Testis (tissue), 3 donors: ENCODE results near the gene YOD1. TPM values are rescaled to one million over a fixed set of nuclear protein-coding genes. Genes with fewer than 3 reads are reported as not detected.

Experiments
- DNase-seq: peaks from one replicate; pipeline ENCODE4 v3.0.0-alpha.2; 2019
- H3K27ac ChIP-seq, 2 donors: fragments of 200-600 bp; sonication (generic); one replicate each; pipeline ENCODE4 v1.5.1; 2019
- H3K27me3 ChIP-seq: fragments of 200-600 bp; sonication (generic); one replicate; pipeline ENCODE4 v1.5.1; 2019
- H3K36me3 ChIP-seq: fragments of 200-600 bp; sonication (generic); one replicate; pipeline ENCODE4 v1.5.1; 2017; ENCODE audit warnings: low read depth; ENCODE audit errors: missing control alignments
- H3K4me1 ChIP-seq: fragments of 200-600 bp; sonication (generic); one replicate; pipeline ENCODE4 v1.5.1; 2019
- H3K4me3 ChIP-seq, 2 donors: fragments of 200-600 bp; sonication (generic); one replicate each; pipeline ENCODE4 v1.5.1; 2017 to 2019
- H3K9me3 ChIP-seq: fragments of 200-600 bp; sonication (generic); one replicate; pipeline ENCODE4 v1.5.1; 2017
- POLR2A ChIP-seq: fragments of 450-650 bp; IDR thresholded peaks from one replicate; pipeline ENCODE4 v1.6.1; 2017; ENCODE audit warnings: antibody characterized with exemption, mild to moderate bottlenecking, moderate library complexity
- WGBS, 2 donors: methylation state at CpG; one replicate each; pipeline ENCODE4 v1.1.5; 2018; 5-methylcytosine and 5-hydroxymethylcytosine counted together
- intact Hi-C: fragments of 100-400 bp; cut with DNase I; formaldehyde crosslinking; loops from one replicate; pipeline ENCODE4 v1.15.1; 2023; ENCODE audit warnings: low total_unique reads
- polyA plus RNA-seq: library from polyadenylated mRNA; stranded (reverse); fragments of 350-450 nt; fragmentation: Illumina TruSeq; extraction: RNeasy Lipid Tissue Mini Kit (QIAGEN cat#74804); gene quantifications from one replicate; pipeline ENCODE4 v1.2.3, GENCODE V29; 2014; ENCODE audit warnings: low read depth, low replicate concordance; ENCODE audit not compliant: insufficient read depth
- total RNA-seq, 2 donors: library from RNA; depleted of rRNA; stranded (reverse); fragments of >200 nt; gene quantifications; one replicate each; pipeline ENCODE4 v1.2.3, GENCODE V29; 2016
- TF ChIP-seq, protein P1 (sequence below), 3 experiments: fragments of 450-650 bp in 2 of 3; fragments of 200-600 bp in 1 of 3; sonication (generic) in 1 of 3; IDR thresholded peaks; one replicate each; pipeline ENCODE4 v1.5.1; 2016 to 2019; ENCODE audit warnings: antibody characterized with exemption in 3 of 3, mild to moderate bottlenecking in 2 of 3, moderate library complexity in 1 of 3

Gene YOD1
- total and polyA plus RNA-seq, 3 donors from 2014 or later: 8.7 to 12.3 (median 10.9) TPM

DNA sequence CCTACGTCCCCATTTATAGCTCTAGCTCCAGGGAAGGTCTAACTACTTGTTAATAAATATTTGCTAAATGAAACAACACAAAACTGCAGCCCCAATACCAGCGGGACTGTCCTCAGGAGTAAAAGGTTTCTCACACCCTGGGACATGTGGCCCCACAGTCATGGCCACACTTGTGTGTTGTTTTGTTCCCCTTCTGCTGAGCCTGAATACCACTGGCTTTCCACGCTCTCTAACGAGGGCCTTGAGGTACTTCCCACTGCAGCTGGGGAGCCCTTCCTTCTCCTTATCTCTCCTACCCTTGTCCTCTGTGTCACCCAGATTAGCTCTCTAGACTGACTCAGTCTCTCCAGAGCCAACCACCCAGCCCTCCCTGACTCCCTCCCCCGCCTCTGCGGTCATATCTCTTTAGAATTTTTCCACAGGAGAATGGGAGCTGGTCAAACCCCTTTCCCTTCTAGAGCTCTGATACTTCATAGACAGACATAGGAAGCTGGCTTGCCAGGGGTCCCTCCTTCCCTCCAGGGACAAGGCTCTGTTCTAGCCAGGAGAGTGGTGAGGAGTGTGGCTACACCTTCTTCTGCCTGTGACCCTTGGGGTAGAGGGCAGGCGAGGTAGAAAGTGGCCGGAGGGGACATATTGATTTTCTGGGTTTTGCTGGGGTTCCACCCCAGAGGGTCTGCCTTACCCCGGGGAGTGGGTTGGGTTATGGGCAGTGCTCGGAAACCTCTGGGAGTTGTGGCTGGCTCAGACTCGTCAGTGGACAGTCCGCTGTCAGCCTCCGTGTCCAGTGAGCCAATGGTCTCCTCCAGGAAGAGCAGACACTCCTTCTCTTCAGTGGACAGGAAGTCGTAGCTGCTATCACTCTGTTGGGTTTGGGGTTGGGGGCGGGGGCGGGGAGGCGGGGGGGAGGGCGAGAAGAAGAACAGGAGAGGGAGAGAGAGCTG is 26.5 kb downstream of the YOD1 start:
- WGBS, 2 donors: 65 to 69% methylated on average over 16 to 18 of the region's 18 CpGs
- H3K4me3 ChIP-seq: no peak overlapping the region
- H3K9me3 ChIP-seq: no peaks in the 10 kb centered on the region
- no peaks in the 10 kb centered on the region for H3K27me3 ChIP-seq
- DNase-seq: no peak
- H3K36me3 ChIP-seq: no peaks in the 10 kb centered on the region
- no peak for TF ChIP-seq POLR2A
- TF ChIP-seq, protein P1, sequence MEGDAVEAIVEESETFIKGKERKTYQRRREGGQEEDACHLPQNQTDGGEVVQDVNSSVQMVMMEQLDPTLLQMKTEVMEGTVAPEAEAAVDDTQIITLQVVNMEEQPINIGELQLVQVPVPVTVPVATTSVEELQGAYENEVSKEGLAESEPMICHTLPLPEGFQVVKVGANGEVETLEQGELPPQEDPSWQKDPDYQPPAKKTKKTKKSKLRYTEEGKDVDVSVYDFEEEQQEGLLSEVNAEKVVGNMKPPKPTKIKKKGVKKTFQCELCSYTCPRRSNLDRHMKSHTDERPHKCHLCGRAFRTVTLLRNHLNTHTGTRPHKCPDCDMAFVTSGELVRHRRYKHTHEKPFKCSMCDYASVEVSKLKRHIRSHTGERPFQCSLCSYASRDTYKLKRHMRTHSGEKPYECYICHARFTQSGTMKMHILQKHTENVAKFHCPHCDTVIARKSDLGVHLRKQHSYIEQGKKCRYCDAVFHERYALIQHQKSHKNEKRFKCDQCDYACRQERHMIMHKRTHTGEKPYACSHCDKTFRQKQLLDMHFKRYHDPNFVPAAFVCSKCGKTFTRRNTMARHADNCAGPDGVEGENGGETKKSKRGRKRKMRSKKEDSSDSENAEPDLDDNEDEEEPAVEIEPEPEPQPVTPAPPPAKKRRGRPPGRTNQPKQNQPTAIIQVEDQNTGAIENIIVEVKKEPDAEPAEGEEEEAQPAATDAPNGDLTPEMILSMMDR (IDR thresholded peaks at IDR 0.05): no peak
- peaks cover 14% of the 10 kb centered on the region for H3K4me1 ChIP-seq
- intact Hi-C loops: no loop called here
- no peak overlapping the region for H3K27ac ChIP-seq

DNA sequence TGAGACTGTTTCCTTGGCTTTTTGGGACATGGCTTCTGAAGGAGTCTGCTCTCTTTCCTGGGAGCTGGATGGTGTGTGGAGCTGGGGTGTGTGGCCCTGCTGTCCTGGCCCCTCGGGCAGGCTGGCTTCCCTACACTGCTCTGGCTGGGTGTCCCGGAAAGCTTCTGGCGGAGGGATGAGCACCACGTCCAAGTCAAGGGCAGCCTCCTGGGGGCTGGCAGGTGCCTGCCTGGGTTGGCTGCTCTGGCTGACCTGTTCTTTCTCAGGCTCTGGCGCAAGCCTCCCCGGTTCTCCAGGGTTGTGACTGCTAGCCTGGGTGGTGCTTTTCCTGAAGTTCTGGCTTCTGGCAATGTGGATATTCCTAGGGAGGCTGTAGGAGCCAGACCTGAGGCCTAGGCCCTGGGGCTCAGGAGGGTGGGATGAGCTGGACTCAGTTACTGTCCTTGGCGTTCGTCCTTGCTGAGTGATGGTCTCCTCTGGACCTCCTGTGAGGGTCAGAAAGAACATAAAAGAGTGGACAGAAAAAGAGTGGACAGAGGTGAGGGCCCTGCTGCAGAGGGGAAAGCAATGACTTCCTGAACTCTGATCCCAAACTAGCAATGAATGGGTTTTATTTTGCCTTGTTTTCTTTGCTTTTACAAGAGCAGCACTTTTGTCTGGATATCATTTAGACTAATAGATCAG is 27.9 kb downstream of the YOD1 start:
- no peak for DNase-seq
- no peak for TF ChIP-seq POLR2A
- TF ChIP-seq, protein P1 (IDR thresholded peaks at IDR 0.05): no peak
- Histone ChIP-seq H3K27ac (no peak overlapping the region), H3K4me1 (peaks cover 14% of the 10 kb centered on the region), H3K36me3 (no peaks in the 10 kb centered on the region), H3K27me3 (no peaks in the 10 kb centered on the region), H3K4me3 (no peak overlapping the region), H3K9me3 (no peaks in the 10 kb centered on the region)
- 74 to 91% methylated on average over 2 to 8 of the region's 8 CpGs for WGBS, 2 donors
- intact Hi-C loops: no loop called here

DNA sequence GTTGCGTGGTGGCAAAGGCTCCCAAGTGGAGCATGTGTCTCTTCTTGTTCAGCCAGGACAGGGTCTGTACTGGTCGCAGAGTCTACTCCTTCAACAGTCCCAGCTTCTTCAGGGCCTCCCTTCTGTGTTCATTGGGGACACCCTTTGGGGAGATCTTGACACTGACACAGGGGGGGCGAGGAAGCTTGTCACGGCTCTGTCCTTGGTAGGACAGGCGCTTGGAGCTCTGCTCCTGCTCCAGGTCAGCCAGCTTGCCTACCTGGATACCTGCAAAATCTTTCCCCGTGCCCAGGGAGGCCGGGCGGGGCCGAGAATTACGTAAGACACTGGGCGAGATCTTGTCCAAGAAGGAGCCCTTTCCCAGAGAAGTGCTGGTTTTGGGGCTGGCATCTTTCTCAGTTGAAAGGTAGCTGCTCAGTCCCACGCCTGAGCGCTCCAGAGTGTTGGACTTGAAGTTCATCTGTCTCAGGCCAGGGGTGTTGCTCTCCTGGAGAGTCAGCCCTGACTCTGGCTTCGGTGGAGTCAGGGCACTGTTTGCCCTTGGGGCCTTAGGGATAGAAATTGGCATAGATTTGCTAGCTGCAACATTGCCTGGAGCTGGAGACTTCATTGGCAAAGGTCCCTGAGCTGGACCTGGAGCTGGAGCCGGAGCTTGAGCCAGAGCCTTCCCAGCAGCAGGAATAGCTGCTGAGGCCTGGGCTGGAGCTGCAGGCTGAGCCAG is 29.0 kb downstream of the YOD1 start:
- H3K4me3 ChIP-seq: no peak overlapping the region
- TF ChIP-seq, protein P1 (IDR thresholded peaks at IDR 0.05): no peak
- no peak for TF ChIP-seq POLR2A
- H3K36me3 ChIP-seq: no peaks in the 10 kb centered on the region
- intact Hi-C loops: no loop called here
- H3K4me1 ChIP-seq: peaks cover 14% of the 10 kb centered on the region
- DNase-seq: no peak
- H3K27ac ChIP-seq: no peak overlapping the region
- WGBS, 2 donors: 90 to 93% methylated on average over 14 to 15 of the region's 15 CpGs
- H3K27me3 ChIP-seq: no peaks in the 10 kb centered on the region
- H3K9me3 ChIP-seq: no peaks in the 10 kb centered on the region

DNA sequence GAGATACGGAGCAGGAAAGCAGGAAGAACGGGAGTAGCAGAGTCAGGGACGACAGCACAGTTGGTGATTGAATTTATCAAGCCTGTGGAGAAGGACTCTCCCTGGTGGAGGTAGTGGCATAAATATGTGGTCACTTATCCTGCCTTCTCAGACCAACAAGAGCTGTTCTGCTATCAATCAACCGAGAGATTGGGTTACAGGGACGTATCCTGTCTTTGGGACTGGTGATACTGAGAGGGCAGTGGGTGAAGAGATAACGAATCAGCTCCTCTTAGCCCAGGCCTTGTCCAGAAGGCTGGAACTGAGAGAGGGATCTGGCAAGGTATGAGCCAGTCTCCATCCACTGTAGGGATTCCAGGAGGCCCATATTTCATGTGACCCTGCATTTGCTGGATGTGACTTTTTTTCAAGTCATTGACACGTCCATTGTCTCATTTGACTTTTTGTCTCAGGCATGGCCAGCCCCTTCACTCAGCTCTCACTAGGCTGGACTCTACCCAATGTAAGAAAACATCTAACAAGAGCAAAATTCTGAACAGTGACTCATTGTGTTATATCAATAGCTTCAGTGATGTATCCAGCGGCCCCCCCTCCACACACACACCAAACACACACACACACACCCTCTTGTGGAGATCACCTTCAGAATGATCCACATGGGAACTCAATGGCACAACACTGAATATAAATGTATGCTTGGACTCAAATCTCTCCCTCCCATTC is 29.7 kb downstream of the YOD1 start:
- intact Hi-C loops: no loop called here
- no peak for DNase-seq
- H3K4me1 ChIP-seq: peaks cover 14% of the 10 kb centered on the region
- no peaks in the 10 kb centered on the region for H3K27me3 ChIP-seq
- WGBS, 2 donors: 72 to 83% methylated on average over 8 of the region's 8 CpGs
- no peak for TF ChIP-seq POLR2A
- TF ChIP-seq, protein P1 (IDR thresholded peaks at IDR 0.05): no peak
- no peaks in the 10 kb centered on the region for H3K36me3 ChIP-seq
- H3K4me3 ChIP-seq: no peak overlapping the region
- H3K9me3 ChIP-seq: no peaks in the 10 kb centered on the region
- H3K27ac ChIP-seq: no peak overlapping the region
